GM13976 (cell line): ENCODE measurements around the gene HOXB2.

Source experiments
- DNase-seq: peaks from one replicate; pipeline ENCODE4 v3.0.0; 2012; ENCODE audit warnings: low spot score
- in situ Hi-C: fragments of 300-500 bp; cut with MboI; formaldehyde crosslinking; loops from one replicate; pipeline ENCODE4 v1.12.0; 2022; ENCODE audit warnings: low sequenced_read_pairs, mixed read lengths, inconsistent platforms; ENCODE audit not compliant: unreplicated experiment
- TF ChIP-seq, protein P1 (sequence below): IDR thresholded peaks from 2 replicates; pipeline ENCODE4 v1.5.1; 2012; ENCODE audit warnings: borderline replicate concordance, mild to moderate bottlenecking; ENCODE audit not compliant: insufficient read depth; ENCODE audit errors: extremely low read depth, missing control alignments, control extremely low read depth

Gene HOXB2

DNA sequence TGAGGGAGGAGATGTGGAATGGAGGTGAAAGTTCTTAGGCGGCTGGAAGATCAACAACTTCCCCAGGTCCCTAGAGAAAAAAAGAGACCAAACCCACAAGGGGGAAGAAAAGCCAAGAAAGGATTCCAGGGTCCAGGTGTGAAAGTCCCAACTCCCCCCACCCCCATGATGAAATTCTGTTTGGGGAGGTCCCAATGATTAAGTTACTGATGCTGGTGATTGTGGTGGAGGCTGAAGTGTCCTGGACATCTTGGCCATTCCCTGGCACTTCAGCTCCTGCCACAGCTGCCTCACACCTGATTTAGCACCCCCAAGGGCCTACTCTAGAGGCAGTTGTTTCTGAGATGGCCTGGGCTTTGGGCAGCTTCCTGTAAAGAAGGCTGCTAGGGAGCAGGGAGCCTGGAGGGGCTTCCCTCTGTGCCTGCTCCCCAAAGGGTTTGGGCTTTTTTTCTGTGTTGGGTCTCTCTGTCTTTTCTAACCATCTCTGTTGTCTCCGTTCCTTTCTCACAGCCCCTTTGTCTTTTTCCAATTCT is 20.2 kb upstream of the HOXB2 start:
- no peak for DNase-seq
- in situ Hi-C loops = no loop called here
- TF ChIP-seq, protein P1, sequence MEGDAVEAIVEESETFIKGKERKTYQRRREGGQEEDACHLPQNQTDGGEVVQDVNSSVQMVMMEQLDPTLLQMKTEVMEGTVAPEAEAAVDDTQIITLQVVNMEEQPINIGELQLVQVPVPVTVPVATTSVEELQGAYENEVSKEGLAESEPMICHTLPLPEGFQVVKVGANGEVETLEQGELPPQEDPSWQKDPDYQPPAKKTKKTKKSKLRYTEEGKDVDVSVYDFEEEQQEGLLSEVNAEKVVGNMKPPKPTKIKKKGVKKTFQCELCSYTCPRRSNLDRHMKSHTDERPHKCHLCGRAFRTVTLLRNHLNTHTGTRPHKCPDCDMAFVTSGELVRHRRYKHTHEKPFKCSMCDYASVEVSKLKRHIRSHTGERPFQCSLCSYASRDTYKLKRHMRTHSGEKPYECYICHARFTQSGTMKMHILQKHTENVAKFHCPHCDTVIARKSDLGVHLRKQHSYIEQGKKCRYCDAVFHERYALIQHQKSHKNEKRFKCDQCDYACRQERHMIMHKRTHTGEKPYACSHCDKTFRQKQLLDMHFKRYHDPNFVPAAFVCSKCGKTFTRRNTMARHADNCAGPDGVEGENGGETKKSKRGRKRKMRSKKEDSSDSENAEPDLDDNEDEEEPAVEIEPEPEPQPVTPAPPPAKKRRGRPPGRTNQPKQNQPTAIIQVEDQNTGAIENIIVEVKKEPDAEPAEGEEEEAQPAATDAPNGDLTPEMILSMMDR = no peak

DNA sequence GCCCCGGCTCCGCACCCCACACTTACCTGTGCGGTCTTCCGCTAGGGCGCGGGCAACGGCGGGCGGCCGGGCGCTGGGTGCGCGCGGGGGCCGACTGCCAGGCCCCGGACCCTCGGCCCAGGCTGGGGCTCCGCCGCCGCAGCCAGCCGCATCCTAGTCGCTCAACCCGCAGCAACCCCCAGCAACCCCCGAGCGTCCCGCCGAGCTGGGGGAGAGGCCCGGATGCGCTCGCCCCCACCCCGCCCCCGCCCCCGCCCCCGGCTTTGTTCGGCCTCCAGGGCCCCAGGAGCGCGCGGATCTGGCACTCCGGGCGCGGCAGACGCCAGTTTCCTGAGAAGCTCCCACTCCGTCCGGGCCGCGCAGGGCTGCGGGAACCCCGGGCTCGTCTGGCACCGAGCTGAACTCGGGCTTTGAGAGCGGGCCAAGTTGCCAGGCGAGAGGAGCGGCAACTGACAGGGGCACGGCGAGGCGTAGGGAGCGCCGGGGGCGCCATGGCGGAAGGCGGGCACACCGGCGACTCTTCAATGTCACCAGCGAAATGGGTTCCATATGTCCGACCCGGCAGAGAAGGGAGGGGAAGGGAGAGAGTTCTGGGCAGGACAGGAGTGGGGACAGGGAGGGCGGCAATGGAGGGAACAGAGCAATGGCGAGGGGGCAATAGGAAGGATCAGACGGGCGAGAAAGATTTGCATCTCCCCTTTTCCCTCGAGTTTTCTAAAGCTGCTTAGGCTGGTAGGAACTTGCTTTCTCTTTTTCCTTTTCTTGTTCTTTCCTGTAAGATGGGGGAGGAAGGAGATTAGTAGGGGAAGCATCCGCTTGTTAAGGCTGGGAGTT is 19.5 kb upstream of the HOXB2 start:
- TF ChIP-seq, protein P1 = no peak
- in situ Hi-C loops = no loop called here
- no peak for DNase-seq

DNA sequence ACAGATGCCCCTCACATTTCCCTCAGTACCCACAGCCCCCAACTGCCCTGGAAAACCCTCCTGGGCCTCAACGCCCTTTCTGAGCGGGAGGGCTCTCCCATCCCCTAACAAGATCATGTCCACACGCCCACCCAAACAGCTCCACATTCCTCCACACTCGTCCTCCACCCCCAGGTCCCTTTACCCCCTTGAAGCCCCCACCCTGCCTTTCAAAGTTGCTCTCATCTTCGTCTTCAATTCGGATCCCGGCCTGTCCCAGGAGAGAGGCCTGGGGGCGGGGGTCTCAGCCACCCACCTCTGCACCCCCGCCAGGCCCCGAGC is 18.9 kb upstream of the HOXB2 start:
- in situ Hi-C loops = no loop called here
- TF ChIP-seq, protein P1 = no peak
- DNase-seq = no peak

DNA sequence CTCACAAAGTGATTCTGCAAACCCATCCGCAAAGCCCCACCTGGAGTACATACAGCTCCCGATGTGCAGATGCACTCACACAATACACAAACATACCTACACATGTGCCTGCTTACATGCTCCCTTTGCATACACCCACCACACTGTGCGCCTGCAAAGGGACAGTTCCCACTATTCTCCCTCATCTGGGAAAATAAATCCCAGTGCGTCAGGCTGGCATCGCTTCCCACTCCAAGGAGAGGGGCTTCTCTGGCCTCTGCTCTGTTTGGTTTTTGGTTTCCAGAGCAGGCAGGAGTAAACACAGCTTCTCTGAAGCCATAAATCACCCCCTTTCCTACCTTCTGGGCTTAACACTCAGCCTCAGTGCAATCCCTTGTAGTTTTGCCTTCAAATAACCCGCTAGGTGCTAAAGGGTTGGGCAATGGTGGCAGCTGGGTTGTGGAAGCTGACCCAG is 18.5 kb upstream of the HOXB2 start:
- in situ Hi-C loops = no loop called here
- TF ChIP-seq, protein P1 = no peak
- DNase-seq = no peak

DNA sequence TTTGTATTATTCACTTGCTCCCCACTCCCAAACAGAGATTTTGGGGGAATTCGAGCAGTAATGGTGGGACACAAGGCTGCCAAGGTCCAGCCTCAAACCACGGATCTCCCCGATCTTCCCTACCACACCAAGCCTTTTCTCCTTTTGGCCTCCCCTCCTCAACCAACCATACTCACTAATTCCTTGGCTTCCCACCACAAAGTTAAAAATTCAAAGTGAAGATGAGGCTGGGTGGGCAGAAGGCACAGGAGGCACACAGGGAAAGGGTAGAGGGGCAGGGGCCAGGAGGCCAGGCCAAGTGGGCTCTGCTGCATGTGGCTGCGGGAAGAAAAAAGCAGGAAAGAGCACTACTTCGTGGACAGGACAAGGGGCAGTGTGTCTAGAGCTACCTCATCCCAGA is 18.0 kb upstream of the HOXB2 start:
- in situ Hi-C loops = no loop called here
- TF ChIP-seq, protein P1 = no peak
- DNase-seq = no peak

GRCh38 chr17:48561884-48562810 is 17.2 kb upstream of the HOXB2 start:
- TF ChIP-seq, protein P1 = no peak
- DNase-seq = no peak
- in situ Hi-C loops = no loop called here
